Transverse colon (tissue), 4 donors: ENCODE data around the gene NCF4.

Experiments
- CTCF ChIP-seq, 5 experiments: fragments of 200-600 bp in 3 of 5; fragments of 450-650 bp in 2 of 5; sonication (generic) in 3 of 5; IDR thresholded peaks; 1 replicate in 2 of 5; 2 replicates in 3 of 5; pipeline ENCODE4 v1.5.1; 2016 to 2017; ENCODE audit warnings: antibody characterized with exemption in 5 of 5, inconsistent platforms in 3 of 5, mild to moderate bottlenecking in 2 of 5, moderate library complexity in 1 of 5
- POLR2A ChIP-seq: fragments of 450-650 bp; IDR thresholded peaks from one replicate; pipeline ENCODE4 v1.6.1; 2016; ENCODE audit warnings: antibody characterized with exemption, mild to moderate bottlenecking, moderate library complexity
- POLR2AphosphoS5 ChIP-seq, 3 donors: sonication (generic); formaldehyde crosslinking; IDR thresholded peaks; one replicate each; pipeline ENCODE4 v1.6.1; 2016; ENCODE audit warnings: antibody characterized with exemption in 3 of 3

- no peak for TF ChIP-seq CTCF (IDR thresholded peaks at IDR 0.05)
- no peak for TF ChIP-seq POLR2A
- no peak for TF ChIP-seq POLR2AphosphoS5 (IDR thresholded peaks at IDR 0.05)
Measured at GRCh38 chr22:36902143-36902926, 41.5 kb downstream of the NCF4 start.
